ENCODE measurements around the gene PNPLA8.
"Not testable (repeated sequence)": the region's sequence is repeated elsewhere in the genome, so short reads cannot be mapped to it uniquely, and the experiment has no call there.

PNPLA8 gene

GRCh38 chr7:108526768-108527017 lies 758 bp upstream of the PNPLA8 start:
- no peaks in the 10 kb centered on the region for H3K27me3 ChIP-seq (ENCODE audit: control insufficient read depth, insufficient read depth, low read length)
- H3K36me3 ChIP-seq (ENCODE audit: control insufficient read depth, insufficient read depth, low read length): no peaks in the 10 kb centered on the region
- no peaks in the 10 kb centered on the region for H3K9me3 ChIP-seq (ENCODE audit: control insufficient read depth, insufficient read depth, low read length)
- peak overlapping the region; percentile 62 for H3K9ac ChIP-seq (ENCODE audit: low read depth, low read length)
- H3K4me3 ChIP-seq (ENCODE audit: low read depth, low read length): peak overlapping the region; percentile 93
- H3K4me1 ChIP-seq (ENCODE audit: control insufficient read depth, insufficient read depth, low read length): peaks cover 16% of the 10 kb centered on the region

GRCh38 chr7:108525327-108525984 lies 479 bp downstream of the PNPLA8 start:
- H3K4me3 ChIP-seq (ENCODE audit: low read depth, low read length): peak overlapping the region; percentile 93
- H3K9me3 ChIP-seq (ENCODE audit: control insufficient read depth, insufficient read depth, low read length): no peaks in the 10 kb centered on the region
- H3K27me3 ChIP-seq (ENCODE audit: control insufficient read depth, insufficient read depth, low read length): no peaks in the 10 kb centered on the region
- H3K4me1 ChIP-seq (ENCODE audit: control insufficient read depth, insufficient read depth, low read length): peaks cover 23% of the 10 kb centered on the region
- H3K9ac ChIP-seq (ENCODE audit: low read depth, low read length): peak overlapping the region; percentile 66
- no peaks in the 10 kb centered on the region for H3K36me3 ChIP-seq (ENCODE audit: control insufficient read depth, insufficient read depth, low read length)

- H3K36me3 ChIP-seq (ENCODE audit: control insufficient read depth, insufficient read depth, low read length): no peaks in the 10 kb centered on the region
- no peaks in the 10 kb centered on the region for H3K27me3 ChIP-seq (ENCODE audit: control insufficient read depth, insufficient read depth, low read length)
- H3K4me3 ChIP-seq (ENCODE audit: low read depth, low read length): peak overlapping the region; percentile 19
- H3K9me3 ChIP-seq (ENCODE audit: control insufficient read depth, insufficient read depth, low read length): no peaks in the 10 kb centered on the region
- no peak overlapping the region for H3K9ac ChIP-seq (ENCODE audit: low read depth, low read length)
- peaks cover 23% of the 10 kb centered on the region for H3K4me1 ChIP-seq (ENCODE audit: control insufficient read depth, insufficient read depth, low read length)
Measured at GRCh38 chr7:108522780-108523179, 3.2 kb downstream of the PNPLA8 start.

GRCh38 chr7:108517951-108518350 lies 8.0 kb downstream of the PNPLA8 start:
- Histone ChIP-seq H3K4me1 (ENCODE audit: control insufficient read depth, insufficient read depth, low read length) (peaks cover 18% of the 10 kb centered on the region), H3K9ac (ENCODE audit: low read depth, low read length) (no peak overlapping the region), H3K9me3 (ENCODE audit: control insufficient read depth, insufficient read depth, low read length) (no peaks in the 10 kb centered on the region), H3K36me3 (ENCODE audit: control insufficient read depth, insufficient read depth, low read length) (no peaks in the 10 kb centered on the region), H3K4me3 (ENCODE audit: low read depth, low read length) (no peak overlapping the region), H3K27me3 (ENCODE audit: control insufficient read depth, insufficient read depth, low read length) (no peaks in the 10 kb centered on the region)

GRCh38 chr7:108515630-108516029 lies 10.3 kb downstream of the PNPLA8 start:
- H3K9ac ChIP-seq (ENCODE audit: low read depth, low read length): no peak overlapping the region
- no peak overlapping the region for H3K4me3 ChIP-seq (ENCODE audit: low read depth, low read length)
- H3K36me3 ChIP-seq (ENCODE audit: control insufficient read depth, insufficient read depth, low read length): no peaks in the 10 kb centered on the region

GRCh38 chr7:108515013-108515412 lies 10.9 kb downstream of the PNPLA8 start:
- H3K36me3 ChIP-seq (ENCODE audit: control insufficient read depth, insufficient read depth, low read length): no peaks in the 10 kb centered on the region
- H3K9ac ChIP-seq (ENCODE audit: low read depth, low read length): no peak overlapping the region
- H3K4me3 ChIP-seq (ENCODE audit: low read depth, low read length): no peak overlapping the region
- H3K9me3 ChIP-seq (ENCODE audit: control insufficient read depth, insufficient read depth, low read length): no peaks in the 10 kb centered on the region
- no peaks in the 10 kb centered on the region for H3K4me1 ChIP-seq (ENCODE audit: control insufficient read depth, insufficient read depth, low read length)
- no peaks in the 10 kb centered on the region for H3K27me3 ChIP-seq (ENCODE audit: control insufficient read depth, insufficient read depth, low read length)

More at GRCh38 chr7:108515630-108516029, 10.3 kb downstream of the PNPLA8 start:
- H3K9me3 ChIP-seq (ENCODE audit: control insufficient read depth, insufficient read depth, low read length): no peaks in the 10 kb centered on the region
- H3K4me1 ChIP-seq (ENCODE audit: control insufficient read depth, insufficient read depth, low read length): no peaks in the 10 kb centered on the region
- no peaks in the 10 kb centered on the region for H3K27me3 ChIP-seq (ENCODE audit: control insufficient read depth, insufficient read depth, low read length)

- no peaks in the 10 kb centered on the region for H3K9me3 ChIP-seq (ENCODE audit: control insufficient read depth, insufficient read depth, low read length)
- no peaks in the 10 kb centered on the region for H3K4me1 ChIP-seq (ENCODE audit: control insufficient read depth, insufficient read depth, low read length)
- H3K36me3 ChIP-seq (ENCODE audit: control insufficient read depth, insufficient read depth, low read length): no peaks in the 10 kb centered on the region
- H3K9ac ChIP-seq (ENCODE audit: low read depth, low read length): no peak overlapping the region
- no peaks in the 10 kb centered on the region for H3K27me3 ChIP-seq (ENCODE audit: control insufficient read depth, insufficient read depth, low read length)
- no peak overlapping the region for H3K4me3 ChIP-seq (ENCODE audit: low read depth, low read length)
Measured at GRCh38 chr7:108511939-108512338, 14.0 kb downstream of the PNPLA8 start.

GRCh38 chr7:108504576-108504975 lies 21.4 kb downstream of the PNPLA8 start:
- H3K9me3 ChIP-seq (ENCODE audit: control insufficient read depth, insufficient read depth, low read length); H3K4me1 ChIP-seq (ENCODE audit: control insufficient read depth, insufficient read depth, low read length); H3K36me3 ChIP-seq (ENCODE audit: control insufficient read depth, insufficient read depth, low read length); H3K4me3 ChIP-seq (ENCODE audit: low read depth, low read length); H3K27me3 ChIP-seq (ENCODE audit: control insufficient read depth, insufficient read depth, low read length); H3K9ac ChIP-seq (ENCODE audit: low read depth, low read length): not testable (repeated sequence)

- no peaks in the 10 kb centered on the region for H3K27me3 ChIP-seq (ENCODE audit: control insufficient read depth, insufficient read depth, low read length)
- no peaks in the 10 kb centered on the region for H3K9me3 ChIP-seq (ENCODE audit: control insufficient read depth, insufficient read depth, low read length)
- no peak overlapping the region for H3K9ac ChIP-seq (ENCODE audit: low read depth, low read length)
- H3K4me3 ChIP-seq (ENCODE audit: low read depth, low read length): no peak overlapping the region
- no peaks in the 10 kb centered on the region for H3K4me1 ChIP-seq (ENCODE audit: control insufficient read depth, insufficient read depth, low read length)
- H3K36me3 ChIP-seq (ENCODE audit: control insufficient read depth, insufficient read depth, low read length): no peaks in the 10 kb centered on the region
Measured at GRCh38 chr7:108503112-108504026, 22.6 kb downstream of the PNPLA8 start.

GRCh38 chr7:108499566-108499965 lies 26.4 kb downstream of the PNPLA8 start:
- Histone ChIP-seq H3K9ac (ENCODE audit: low read depth, low read length) (no peak overlapping the region), H3K36me3 (ENCODE audit: control insufficient read depth, insufficient read depth, low read length) (no peaks in the 10 kb centered on the region), H3K4me1 (ENCODE audit: control insufficient read depth, insufficient read depth, low read length) (no peaks in the 10 kb centered on the region), H3K9me3 (ENCODE audit: control insufficient read depth, insufficient read depth, low read length) (no peaks in the 10 kb centered on the region), H3K4me3 (ENCODE audit: low read depth, low read length) (no peak overlapping the region), H3K27me3 (ENCODE audit: control insufficient read depth, insufficient read depth, low read length) (no peaks in the 10 kb centered on the region)

GRCh38 chr7:108498481-108498880 lies 27.5 kb downstream of the PNPLA8 start:
- Histone ChIP-seq H3K27me3 (ENCODE audit: control insufficient read depth, insufficient read depth, low read length) (no peaks in the 10 kb centered on the region), H3K4me3 (ENCODE audit: low read depth, low read length) (no peak overlapping the region), H3K4me1 (ENCODE audit: control insufficient read depth, insufficient read depth, low read length) (no peaks in the 10 kb centered on the region), H3K9ac (ENCODE audit: low read depth, low read length) (no peak overlapping the region), H3K36me3 (ENCODE audit: control insufficient read depth, insufficient read depth, low read length) (no peaks in the 10 kb centered on the region), H3K9me3 (ENCODE audit: control insufficient read depth, insufficient read depth, low read length) (no peaks in the 10 kb centered on the region)

- Histone ChIP-seq H3K36me3 (ENCODE audit: control insufficient read depth, insufficient read depth, low read length) (no peaks in the 10 kb centered on the region), H3K4me1 (ENCODE audit: control insufficient read depth, insufficient read depth, low read length) (no peaks in the 10 kb centered on the region), H3K9ac (ENCODE audit: low read depth, low read length) (no peak overlapping the region), H3K9me3 (ENCODE audit: control insufficient read depth, insufficient read depth, low read length) (no peaks in the 10 kb centered on the region), H3K27me3 (ENCODE audit: control insufficient read depth, insufficient read depth, low read length) (no peaks in the 10 kb centered on the region), H3K4me3 (ENCODE audit: low read depth, low read length) (no peak overlapping the region)
Measured at GRCh38 chr7:108497082-108497725, 28.7 kb downstream of the PNPLA8 start.

Measured in iPS-15b (cell line).